Neuronal stem cell (in vitro differentiated cells): ENCODE results near the gene TMEM11.

Experiments used
- DNase-seq: peaks from one replicate; pipeline ENCODE4 v3.0.0-alpha.2; 2013; ENCODE audit warnings: low spot score
- H2AFZ ChIP-seq: one replicate; pipeline ENCODE4 v1.6.1; 2013; ENCODE audit warnings: mild to moderate bottlenecking, low read length, inconsistent platforms
- H2AK5ac ChIP-seq: 2 replicates; pipeline ENCODE4 v1.6.1; 2013; ENCODE audit warnings: low read depth, mild to moderate bottlenecking, inconsistent platforms, low read length, moderate library complexity, mixed read lengths
- H2BK120ac ChIP-seq: 2 replicates; pipeline ENCODE4 v1.6.1; 2013; ENCODE audit warnings: low read depth, mild to moderate bottlenecking, inconsistent platforms, low read length, moderate library complexity, mixed read lengths
- H2BK12ac ChIP-seq: one replicate; pipeline ENCODE4 v1.6.1; 2013; ENCODE audit warnings: low read length, inconsistent platforms
- H2BK15ac ChIP-seq: 2 replicates; pipeline ENCODE4 v1.6.1; 2013; ENCODE audit warnings: mild to moderate bottlenecking, low read length, inconsistent platforms, mixed read lengths
- H2BK5ac ChIP-seq: one replicate; pipeline ENCODE4 v1.6.1; 2013; ENCODE audit warnings: inconsistent platforms, mild to moderate bottlenecking, low read length, moderate library complexity
- H3K14ac ChIP-seq: one replicate; pipeline ENCODE4 v1.6.1; 2013; ENCODE audit warnings: low read length, inconsistent platforms
- H3K18ac ChIP-seq: 2 replicates; pipeline ENCODE4 v1.6.1; 2013; ENCODE audit warnings: low read length, inconsistent platforms
- H3K23ac ChIP-seq: 2 replicates; pipeline ENCODE4 v1.6.1; 2013; ENCODE audit warnings: low read depth, mild to moderate bottlenecking, mixed read lengths, low read length, inconsistent platforms; ENCODE audit not compliant: poor library complexity
- H3K27ac ChIP-seq: replicated peaks from 3 replicates; pipeline ENCODE4 v1.5.1; 2013; ENCODE audit warnings: low read length, inconsistent platforms
- H3K27me3 ChIP-seq, 3 experiments: 2 replicates each; pipeline ENCODE4 v1.6.1; 2013; ENCODE audit warnings: low read length in 3 of 3, mild to moderate bottlenecking in 2 of 3, inconsistent platforms in 1 of 3, low read depth in 1 of 3, mixed read lengths in 1 of 3, moderate library complexity in 1 of 3; ENCODE audit not compliant: control insufficient read depth in 3 of 3, insufficient read depth in 3 of 3
- H3K36me3 ChIP-seq, 2 donors: replicated peaks in 1 of 2; 2 replicates each; pipeline ENCODE4 v1.6.1; 2013; ENCODE audit warnings: low read length in 2 of 2; ENCODE audit not compliant: control insufficient read depth in 2 of 2, insufficient read depth in 2 of 2
- H3K4ac ChIP-seq: 2 replicates; pipeline ENCODE4 v1.6.1; 2013; ENCODE audit warnings: inconsistent platforms, mild to moderate bottlenecking, low read length, moderate library complexity
- H3K4me1 ChIP-seq, 2 donors: 1 replicate in 1 of 2; 2 replicates in 1 of 2; pipeline ENCODE4 v1.6.1; 2013; ENCODE audit warnings: low read length in 2 of 2, low read depth in 1 of 2; ENCODE audit not compliant: control insufficient read depth in 2 of 2, insufficient read depth in 1 of 2
- H3K4me2 ChIP-seq: one replicate; pipeline ENCODE4 v1.6.1; 2013; ENCODE audit warnings: mild to moderate bottlenecking, low read length, inconsistent platforms; ENCODE audit not compliant: insufficient read depth, poor library complexity, severe bottlenecking
- H3K4me3 ChIP-seq, 2 donors: 2 replicates each; pipeline ENCODE4 v1.5.1; 2013; ENCODE audit warnings: low read length in 2 of 2, mild to moderate bottlenecking in 2 of 2, inconsistent platforms in 1 of 2, moderate library complexity in 1 of 2
- H3K79me1 ChIP-seq: one replicate; pipeline ENCODE4 v1.6.1; 2013; ENCODE audit warnings: low read depth, mild to moderate bottlenecking, inconsistent platforms, low read length, moderate library complexity
- H3K9ac ChIP-seq: one replicate; pipeline ENCODE4 v1.6.1; 2013; ENCODE audit warnings: mild to moderate bottlenecking, low read depth, low read length, inconsistent platforms; ENCODE audit not compliant: poor library complexity
- H3K9me3 ChIP-seq, 2 donors: replicated peaks in 1 of 2; 2 replicates each; pipeline versions ENCODE3 to v1.6.1; 2013; ENCODE audit warnings: low read length in 2 of 2, mild to moderate bottlenecking in 2 of 2, inconsistent platforms in 1 of 2, low read depth in 1 of 2, mixed read lengths in 1 of 2, moderate library complexity in 1 of 2; ENCODE audit not compliant: control insufficient read depth in 2 of 2, insufficient read depth in 1 of 2
- H4K8ac ChIP-seq: one replicate; pipeline ENCODE4 v1.6.1; 2013; ENCODE audit warnings: low read depth, mild to moderate bottlenecking, inconsistent platforms, low read length, moderate library complexity
- H4K91ac ChIP-seq: one replicate; pipeline ENCODE4 v1.6.1; 2013; ENCODE audit warnings: low read length, low read depth, mild to moderate bottlenecking, inconsistent platforms; ENCODE audit not compliant: poor library complexity
- WGBS, 2 donors: extraction: QIAGEN DNeasy Blood & Tissue Kit; methylation state at CpG; one replicate each; pipeline ENCODE4 v1.1.7; 2013; ENCODE audit warnings: missing lambda C conversion rate in 2 of 2, mixed read lengths in 1 of 2; ENCODE audit not compliant: insufficient read length in 2 of 2, insufficient replicate concordance in 1 of 2; ENCODE audit errors: extremely low coverage in 2 of 2; 5-methylcytosine and 5-hydroxymethylcytosine counted together

TMEM11 gene

DNA sequence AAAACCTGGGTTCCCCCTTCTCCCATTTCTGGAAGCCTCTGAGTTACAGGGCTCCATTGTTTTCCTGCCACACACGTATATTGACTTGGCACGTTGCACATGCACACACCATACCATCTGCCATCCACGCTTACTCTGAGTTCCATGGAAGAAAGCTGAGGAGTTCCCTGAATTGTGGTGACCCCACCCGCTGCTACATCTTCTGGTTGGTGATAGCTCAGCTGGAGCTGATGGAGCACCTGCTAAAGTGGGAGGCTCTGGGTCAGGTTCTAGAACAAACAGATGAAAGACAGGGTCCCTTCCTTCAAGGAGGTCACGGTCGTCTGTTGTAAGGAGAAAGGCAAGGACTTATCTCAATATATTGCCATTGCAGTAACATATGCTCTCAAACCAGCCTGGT lies 41.1 kb downstream of the TMEM11 start:
- H3K79me1 ChIP-seq, result peaks cover 4% of the 10 kb centered on the region
- no peak overlapping the region for H2BK15ac ChIP-seq
- no peak overlapping the region for H2AK5ac ChIP-seq
- H2AFZ ChIP-seq, result no peak overlapping the region
- H3K9ac ChIP-seq, result no peak overlapping the region
- H3K4ac ChIP-seq, result no peak overlapping the region
- no peaks in the 10 kb centered on the region for H3K4me1 ChIP-seq
- no peak overlapping the region for H3K4me2 ChIP-seq
- H3K23ac ChIP-seq, result no peak overlapping the region
- H2BK12ac ChIP-seq, result no peak overlapping the region
- no peaks in the 10 kb centered on the region for H3K9me3 ChIP-seq
- no peak overlapping the region for H4K8ac ChIP-seq
- H4K91ac ChIP-seq, result no peak overlapping the region
- peaks cover 6 to 34% of the 10 kb centered on the region in 2 donors for H3K36me3 ChIP-seq
- no peak overlapping the region for H3K18ac ChIP-seq
- DNase-seq, result no peak
- H3K14ac ChIP-seq, result no peak overlapping the region
- H3K27ac ChIP-seq, result no peak overlapping the region
- H3K4me3 ChIP-seq, result no peak overlapping the region
- WGBS, 2 donors, result no CpG with 5 or more reads among the region's 6 CpGs
- H2BK5ac ChIP-seq, result no peak overlapping the region
- no peaks in the 10 kb centered on the region for H3K27me3 ChIP-seq
- H2BK120ac ChIP-seq, result no peak overlapping the region

DNA sequence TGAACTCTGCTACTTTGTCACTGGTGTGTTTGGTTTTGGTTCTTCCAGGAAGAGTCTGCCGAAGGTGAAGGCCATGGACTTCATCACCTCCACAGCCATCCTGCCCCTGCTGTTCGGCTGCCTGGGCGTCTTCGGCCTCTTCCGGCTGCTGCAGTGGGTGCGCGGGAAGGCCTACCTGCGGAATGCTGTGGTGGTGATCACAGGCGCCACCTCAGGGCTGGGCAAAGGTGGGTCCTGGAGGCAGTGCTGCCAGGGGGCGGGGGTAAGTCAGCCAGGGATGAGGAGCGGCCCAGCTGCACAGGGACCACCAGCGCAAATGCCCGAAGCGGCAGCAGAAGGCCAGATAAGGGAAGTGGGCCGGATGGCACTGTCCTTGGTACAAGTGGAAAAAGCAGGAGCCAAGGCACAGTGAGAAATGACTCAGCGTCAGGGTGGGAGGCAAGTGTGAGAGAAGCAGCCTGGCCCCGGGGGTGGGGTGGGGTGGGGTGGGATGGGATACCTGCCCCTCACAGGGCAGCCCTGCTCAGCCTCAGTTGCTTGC lies 41.9 kb downstream of the TMEM11 start:
- peaks cover 4% of the 10 kb centered on the region for H3K79me1 ChIP-seq
- no peak for DNase-seq

DNA sequence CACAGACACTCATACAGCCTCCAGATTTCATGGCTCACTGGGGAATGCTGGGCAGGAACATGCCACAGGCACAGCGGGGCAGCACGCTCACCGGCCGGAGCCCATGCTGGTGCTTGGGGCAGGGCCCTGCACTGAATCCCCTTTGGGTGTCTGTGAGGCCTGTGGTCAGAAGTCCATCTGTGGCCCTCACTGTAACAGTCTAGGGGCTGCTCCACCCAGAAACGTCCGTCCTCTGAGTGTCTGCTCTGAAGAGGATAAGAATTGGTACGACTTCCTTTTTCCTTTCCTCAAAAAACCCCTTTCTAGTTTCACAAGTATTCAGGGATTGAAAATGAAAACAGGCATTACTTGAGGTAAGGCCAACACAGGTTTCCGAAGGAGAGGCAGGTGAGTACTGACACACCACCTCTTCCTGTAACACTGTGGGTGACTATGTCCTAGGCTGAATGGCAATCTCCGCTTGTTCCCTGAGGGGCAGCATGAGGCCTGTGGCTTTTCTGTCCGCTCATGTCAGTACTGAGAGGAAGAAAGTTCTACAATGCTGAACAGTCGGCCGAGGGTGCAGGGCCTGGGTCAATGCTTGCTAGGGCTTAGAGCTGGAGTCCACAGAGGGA lies 42.5 kb downstream of the TMEM11 start:
- Histone ChIP-seq H3K79me1 (peaks cover 4% of the 10 kb centered on the region), H3K4me2 (no peak overlapping the region), H3K23ac (peak overlapping the region; percentile 22), H2AFZ (no peak overlapping the region), H2BK15ac (no peak overlapping the region), H3K4me3 (no peak overlapping the region), H3K4ac (no peak overlapping the region), H4K8ac (no peak overlapping the region), H2AK5ac (no peak overlapping the region), H3K18ac (no peak overlapping the region), H3K27ac (no peak overlapping the region), H4K91ac (no peak overlapping the region), H3K14ac (no peak overlapping the region), H3K9me3 (no peaks in the 10 kb centered on the region), H2BK12ac (no peak overlapping the region), H3K4me1 (no peaks in the 10 kb centered on the region), H2BK120ac (no peak overlapping the region), H3K36me3 (peaks cover 6 to 34% of the 10 kb centered on the region in 2 donors), H2BK5ac (no peak overlapping the region), H3K9ac (no peak overlapping the region), H3K27me3 (no peaks in the 10 kb centered on the region)
- no CpG with 5 or more reads among the region's 12 CpGs for WGBS, 2 donors
- DNase-seq, result no peak

More for the DNA sequence above, 41.9 kb downstream of the TMEM11 start:
- Histone ChIP-seq H3K4me1 (no peaks in the 10 kb centered on the region), H3K18ac (peak overlapping the region; percentile 34), H3K9me3 (no peaks in the 10 kb centered on the region), H3K4ac (no peak overlapping the region), H4K8ac (no peak overlapping the region), H3K14ac (no peak overlapping the region), H2BK5ac (no peak overlapping the region), H2BK12ac (no peak overlapping the region), H3K23ac (no peak overlapping the region), H3K27ac (no peak overlapping the region), H3K36me3 (peaks cover 6 to 34% of the 10 kb centered on the region in 2 donors), H3K9ac (no peak overlapping the region), H2AFZ (no peak overlapping the region), H2BK15ac (no peak overlapping the region), H4K91ac (no peak overlapping the region), H2BK120ac (no peak overlapping the region), H2AK5ac (no peak overlapping the region), H3K27me3 (no peaks in the 10 kb centered on the region), H3K4me2 (no peak overlapping the region), H3K4me3 (no peak overlapping the region)
- no CpG with 5 or more reads among the region's 17 CpGs for WGBS, 2 donors

DNA sequence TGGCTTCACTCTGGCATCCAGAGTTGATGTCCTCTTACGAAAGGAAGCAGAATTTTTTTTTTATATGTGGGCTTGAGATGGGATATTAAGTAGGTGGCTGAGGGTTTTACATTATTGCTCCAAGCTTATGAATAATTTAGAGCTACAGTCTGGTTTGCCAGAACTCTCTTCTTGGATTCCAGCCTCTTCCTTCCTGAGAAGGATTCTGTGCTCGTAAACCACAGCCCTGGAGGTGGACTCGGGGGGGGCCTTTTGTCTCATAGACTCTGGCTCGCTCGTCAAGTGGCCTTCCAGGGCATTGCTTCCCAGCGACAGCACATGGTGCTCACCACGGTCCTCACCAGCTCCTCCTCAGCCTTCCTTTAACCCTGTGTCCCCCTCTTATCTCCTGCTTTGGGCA lies 43.2 kb downstream of the TMEM11 start:
- Histone ChIP-seq H2BK15ac (no peak overlapping the region), H3K18ac (no peak overlapping the region), H3K23ac (no peak overlapping the region), H3K36me3 (peaks cover 6 to 34% of the 10 kb centered on the region in 2 donors), H3K14ac (no peak overlapping the region), H3K9me3 (no peaks in the 10 kb centered on the region), H2AFZ (no peak overlapping the region), H2AK5ac (no peak overlapping the region), H4K8ac (no peak overlapping the region), H3K4me1 (no peaks in the 10 kb centered on the region), H3K27ac (no peak overlapping the region), H3K4ac (no peak overlapping the region), H2BK5ac (no peak overlapping the region), H3K79me1 (peaks cover 4% of the 10 kb centered on the region), H4K91ac (no peak overlapping the region), H2BK12ac (no peak overlapping the region), H3K4me3 (no peak overlapping the region), H3K9ac (no peak overlapping the region), H3K27me3 (no peaks in the 10 kb centered on the region), H3K4me2 (no peak overlapping the region), H2BK120ac (no peak overlapping the region)
- no CpG with 5 or more reads among the region's 7 CpGs for WGBS, 2 donors
- DNase-seq, result no peak
